Posterior vena cava (tissue), 2 donors: ENCODE measurements around the gene ISOC2. TPM values are rescaled to one million over a fixed set of nuclear protein-coding genes. Genes with fewer than 3 reads are reported as not detected.
"Not testable (repeated sequence)": the region's sequence is repeated elsewhere in the genome, so short reads cannot be mapped to it uniquely, and the experiment has no call there.

Experiments
- DNase-seq: peaks from one replicate; pipeline ENCODE4 v3.0.0-alpha.2; 2020; ENCODE audit warnings: low spot score
- intact Hi-C, 2 donors: fragments of 100-400 bp; cut with DNase I; formaldehyde crosslinking; loops; one replicate each; pipeline versions ENCODE4 v1.14.1 to v1.14.2; 2022 to 2023
- long read RNA-seq, 2 donors: library from polyadenylated mRNA; unstranded; transcript quantifications; one replicate each; pipeline ENCODE4 v2.0.0, GENCODE V29; 2020 to 2021
- total RNA-seq, 2 donors: library from RNA; stranded (reverse); fragmentation: NEBNext Ultra II Directional; extraction: Animal tissue kit (Norgen Biotek cat#: 25700); gene quantifications; one replicate each; pipeline ENCODE4 v1.2.1, GENCODE V29; 2021
- donor health status: DM: yes; HTN: yes; CAD: no.
- donor health status: DM: yes; HTN: yes; CAD: no.

Gene ISOC2, protein sequence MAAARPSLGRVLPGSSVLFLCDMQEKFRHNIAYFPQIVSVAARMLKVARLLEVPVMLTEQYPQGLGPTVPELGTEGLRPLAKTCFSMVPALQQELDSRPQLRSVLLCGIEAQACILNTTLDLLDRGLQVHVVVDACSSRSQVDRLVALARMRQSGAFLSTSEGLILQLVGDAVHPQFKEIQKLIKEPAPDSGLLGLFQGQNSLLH
- 10 to 100 TPM; 23.1 to 25.1 TPM for total RNA-seq
- long read RNA-seq, donor 1, partial matches to known transcripts: 0 of 1 reads
- long read RNA-seq, donor 1, other reads (novel, unspliced or antisense): 0 of 1 reads
- long read RNA-seq, donor 2, transcript ISOC2-202 (6 exons, 998 nt): major isoform, 9 of 9 reads
- long read RNA-seq, donor 2, partial matches to known transcripts: 0 of 9 reads
- long read RNA-seq, donor 2, other reads (novel, unspliced or antisense): 0 of 9 reads

DNA sequence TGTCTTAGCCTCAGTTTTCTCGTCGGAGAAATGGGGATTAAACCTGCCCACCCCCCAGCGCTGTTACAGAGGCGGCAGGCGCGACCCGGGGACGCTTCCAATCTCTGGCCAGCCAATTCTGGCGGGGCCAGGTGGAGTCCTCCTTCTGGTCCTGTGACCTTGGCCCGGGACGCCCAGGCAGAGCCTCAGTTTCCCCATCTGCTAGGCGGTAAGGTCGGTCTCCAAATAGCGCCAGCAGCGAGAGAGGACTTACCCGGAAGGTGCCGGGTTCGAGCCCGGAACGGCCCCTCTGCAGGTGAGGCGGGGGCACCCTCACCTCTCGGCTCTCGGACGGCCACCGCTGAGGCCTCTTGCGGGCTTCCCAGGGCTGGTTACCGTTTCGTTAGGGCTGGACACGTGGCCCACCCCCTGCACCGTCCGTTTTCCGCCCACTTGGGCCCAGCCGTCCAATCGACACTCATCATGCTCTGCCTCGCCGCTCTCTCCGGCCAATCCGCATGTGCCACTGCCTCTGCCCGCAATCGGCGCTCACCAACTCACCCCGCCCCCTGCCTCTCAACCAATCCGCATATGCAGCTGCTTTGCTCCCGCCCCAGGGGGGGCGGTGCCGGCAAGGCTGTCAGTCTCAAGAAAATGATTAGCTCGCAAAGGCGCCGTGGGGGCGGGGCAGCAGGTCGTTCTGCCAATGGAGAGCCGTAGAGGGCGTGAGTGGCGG lies at the start of gene ISOC2:
Gene ISOC2 (minus strand): TSS at position 384 of the 715 bp plus-strand sequence. CDS start 5,156 bp downstream, outside the sequence.
- peak; percentile 100 for DNase-seq
- intact Hi-C loops: no loop called here

DNA sequence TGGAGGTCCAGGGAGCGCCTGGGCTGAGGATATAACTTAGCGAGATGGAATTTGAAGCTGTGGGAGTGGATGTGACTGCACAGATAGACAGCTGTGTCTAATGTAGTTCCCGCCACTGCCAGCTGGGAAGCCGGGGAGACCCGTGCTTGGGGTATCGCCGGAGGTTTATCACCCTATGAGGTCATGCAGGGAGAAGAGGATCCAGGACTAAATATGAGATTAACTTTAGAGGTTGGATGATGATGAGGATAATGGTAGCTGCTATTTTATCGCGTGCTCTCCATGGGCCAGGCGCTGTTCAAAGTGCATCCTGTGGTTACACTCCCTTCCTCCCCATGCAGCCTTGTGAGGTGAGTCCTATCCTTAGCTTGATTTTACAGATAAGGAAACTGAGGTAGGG lies 46.7 kb upstream of the ISOC2 start:
- DNase-seq: no peak
- intact Hi-C loops: loop anchor here in 1 of 2 donors (10.0 kb wide), 2 partner anchors 213 to 363 kb away; partner anchors contain the start of gene TNNT1

- DNase-seq: no peak
- intact Hi-C loops: loop anchor here (5.0 to 10.0 kb wide), 3 partner anchors 38 to 360 kb away; partner anchors contain the start of gene TNNT1 (in 1 of the 2)
Observed at GRCh38 chr19:55504981-55505380, 43.5 kb upstream of the ISOC2 start.

DNA sequence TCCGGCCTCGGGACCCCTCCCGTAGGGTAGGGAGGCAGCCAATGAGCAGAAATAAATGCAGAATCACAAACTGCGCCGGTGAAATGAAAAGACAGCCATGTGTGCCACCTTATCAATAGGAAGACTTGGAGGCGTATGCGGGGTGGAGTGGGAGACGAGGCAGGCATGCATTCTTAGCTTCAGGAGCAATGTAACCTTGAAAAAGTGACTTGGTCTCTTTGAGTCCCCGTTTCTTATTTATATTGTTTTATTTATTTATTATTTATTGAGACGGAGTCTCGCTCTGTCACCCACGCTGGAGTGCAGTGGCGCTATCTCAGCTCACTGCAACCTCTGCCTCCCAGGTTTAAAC lies 42.8 kb upstream of the ISOC2 start:
- intact Hi-C loops: loop anchor here (5.0 to 10.0 kb wide), 3 partner anchors 37 to 359 kb away; partner anchors contain the start of gene TNNT1 (in 1 of the 2)
- no peak for DNase-seq

DNA sequence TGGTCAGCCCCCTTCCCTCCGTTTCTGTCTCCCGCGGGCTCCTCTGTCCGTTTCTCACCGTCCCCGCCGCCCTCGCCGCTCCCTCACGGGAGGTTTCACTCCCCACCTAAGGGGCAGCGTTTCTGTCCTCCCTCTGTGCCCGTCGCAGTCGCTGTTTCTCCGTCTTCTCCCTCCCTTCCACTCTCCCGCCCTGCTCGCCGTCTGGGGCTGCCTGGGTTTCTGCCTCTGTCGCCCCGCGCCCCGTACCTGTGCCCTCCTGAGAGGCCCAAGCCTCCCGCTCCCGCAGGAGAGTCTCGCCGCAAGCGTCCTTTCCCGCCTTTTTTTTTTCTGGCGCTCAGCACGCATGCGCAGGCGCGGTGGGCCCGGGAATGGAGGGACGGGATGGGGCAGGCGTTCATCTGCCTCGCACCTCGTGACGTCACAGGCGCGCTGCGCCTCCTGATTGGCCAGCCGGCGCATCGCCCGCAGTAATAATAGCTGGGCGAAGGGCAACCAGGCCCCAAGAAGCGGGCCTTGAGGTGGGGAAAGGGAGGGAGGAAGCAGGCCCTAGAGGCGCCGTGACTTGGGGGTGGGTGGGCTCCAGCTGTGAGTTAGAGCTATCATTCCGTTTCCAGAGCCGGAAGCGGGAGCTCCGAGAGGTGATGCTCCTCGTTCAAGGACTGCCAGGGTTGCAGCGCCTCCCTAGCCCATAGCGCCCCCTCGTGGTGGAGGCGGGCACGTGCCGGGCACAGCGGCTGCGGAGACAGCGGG lies 42.2 kb upstream of the ISOC2 start:
- intact Hi-C loops: loop anchor here (5.0 to 10.0 kb wide), 3 partner anchors 36 to 359 kb away; partner anchors contain the start of gene TNNT1 (in 1 of the 2)

DNA sequence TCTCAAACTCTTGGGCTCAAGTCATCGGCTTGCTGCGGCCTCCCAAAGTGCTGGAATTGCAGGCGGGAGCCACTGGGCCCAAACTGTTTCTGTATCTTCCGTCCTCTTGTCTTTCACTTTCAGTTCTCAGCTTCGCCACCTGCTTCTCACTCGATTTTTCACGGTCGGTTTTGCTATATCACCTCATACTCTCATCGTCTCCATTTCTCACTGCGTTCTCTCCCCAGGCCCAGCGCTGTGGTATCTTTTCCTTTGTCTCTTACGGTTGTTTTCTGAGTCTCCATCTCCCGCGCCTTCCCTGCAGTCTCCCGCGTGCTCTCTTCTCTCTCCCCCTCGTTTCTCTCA lies 41.7 kb upstream of the ISOC2 start:
- no peak for DNase-seq

More for the DNA sequence above, 42.2 kb upstream of the ISOC2 start:
- DNase-seq: peak; percentile 98

DNA sequence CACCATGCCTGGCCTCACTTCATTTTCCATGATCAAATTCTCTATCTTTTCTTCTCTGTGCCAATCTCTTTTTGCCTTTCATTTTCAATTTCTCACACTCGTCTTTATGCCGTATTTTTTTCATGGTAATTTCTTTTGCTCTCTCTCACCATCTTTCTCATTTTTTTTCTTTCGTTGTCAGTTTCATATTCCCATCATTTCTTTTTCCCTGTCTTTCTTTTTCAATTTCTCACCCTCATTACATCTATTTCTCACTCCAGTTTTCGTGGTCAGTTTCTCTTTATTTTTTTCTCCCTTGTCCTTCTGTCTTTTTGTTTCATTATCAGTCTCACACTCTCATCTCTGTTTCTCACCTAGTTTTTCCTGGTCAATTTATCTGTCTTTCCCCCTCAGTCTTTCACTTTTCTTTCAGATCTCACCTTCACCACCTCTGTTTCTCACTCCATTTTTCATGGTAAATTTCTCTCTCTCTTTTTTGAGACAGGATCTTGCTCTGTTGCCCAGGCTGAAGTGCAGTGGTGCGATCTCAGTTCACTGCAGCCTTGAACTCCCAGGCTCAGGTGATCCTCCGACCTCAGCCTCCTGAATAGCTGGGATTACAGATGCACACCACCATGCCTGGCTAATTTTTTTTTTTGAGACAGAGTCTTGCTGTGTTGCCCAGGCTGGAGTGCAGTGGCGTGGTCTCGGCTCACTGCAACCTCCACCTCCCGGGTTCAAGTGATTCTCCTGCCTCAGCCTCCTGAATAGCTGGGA lies 40.9 kb upstream of the ISOC2 start:
- no peak for DNase-seq
- intact Hi-C loops: loop anchor here (5.0 to 10.0 kb wide), 3 partner anchors 35 to 358 kb away; partner anchors contain the start of gene TNNT1 (in 1 of the 2)

More for the DNA sequence above, 41.7 kb upstream of the ISOC2 start:
- intact Hi-C loops: loop anchor here (5.0 to 10.0 kb wide), 3 partner anchors 36 to 358 kb away; partner anchors contain the start of gene TNNT1 (in 1 of the 2)

- intact Hi-C loops: loop anchor here (5.0 to 10.0 kb wide), 3 partner anchors 33 to 356 kb away; partner anchors contain the start of gene TNNT1 (in 1 of the 2)
- no peak for DNase-seq
Observed at GRCh38 chr19:55500368-55500952, 39.0 kb upstream of the ISOC2 start.

DNA sequence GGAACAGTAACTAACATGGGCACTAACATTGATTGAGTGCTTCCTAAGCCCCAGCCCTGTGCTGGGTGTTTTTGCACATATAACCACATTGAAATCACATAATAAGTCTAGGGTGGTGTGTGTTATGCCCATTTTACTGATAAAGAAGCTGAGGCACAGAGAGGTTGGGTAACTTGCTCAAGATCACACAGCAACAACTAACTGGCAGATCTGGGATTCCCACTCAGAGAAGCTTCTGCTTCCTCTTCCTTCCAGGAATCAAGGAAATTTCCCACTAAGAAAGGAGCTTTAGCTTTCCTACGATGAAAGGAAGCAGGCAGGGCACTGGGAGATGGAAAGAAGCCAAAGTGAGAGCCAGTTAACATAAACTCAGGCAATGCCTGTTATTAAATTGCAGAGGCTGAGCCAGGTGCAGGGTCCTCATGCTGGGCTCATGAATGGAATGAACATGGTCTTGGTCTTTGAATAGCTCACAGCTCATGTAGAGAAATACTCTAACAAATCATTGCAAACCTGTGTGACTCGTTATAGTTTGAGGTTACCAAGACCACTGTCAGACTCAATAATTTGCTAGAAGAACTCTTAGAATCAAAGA lies 36.9 kb upstream of the ISOC2 start:
- DNase-seq: no peak
- intact Hi-C loops: no loop called here

DNA sequence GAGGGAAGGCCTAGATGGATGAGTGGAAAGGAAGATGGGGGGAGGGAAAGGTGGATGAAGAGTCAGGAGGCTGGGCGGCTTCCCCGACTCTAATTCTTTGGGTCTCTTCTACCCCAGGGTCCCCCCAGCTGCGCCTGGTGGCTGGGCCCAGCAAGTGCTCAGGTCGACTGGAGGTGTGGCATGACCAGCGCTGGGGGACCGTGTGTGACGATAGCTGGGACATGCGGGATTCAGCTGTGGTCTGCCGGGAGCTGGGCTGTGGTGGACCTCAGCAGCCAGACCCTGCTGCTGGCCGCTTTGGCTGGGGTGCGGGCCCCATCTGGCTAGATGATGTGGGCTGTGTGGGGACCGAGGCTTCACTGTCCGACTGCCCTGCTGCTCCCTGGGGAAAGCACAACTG lies 36.3 kb upstream of the ISOC2 start:
- intact Hi-C loops: no loop called here
- DNase-seq: no peak

GRCh38 chr19:55496820-55497219 lies 35.4 kb upstream of the ISOC2 start:
- intact Hi-C loops, DNase-seq: not testable (repeated sequence)

DNA sequence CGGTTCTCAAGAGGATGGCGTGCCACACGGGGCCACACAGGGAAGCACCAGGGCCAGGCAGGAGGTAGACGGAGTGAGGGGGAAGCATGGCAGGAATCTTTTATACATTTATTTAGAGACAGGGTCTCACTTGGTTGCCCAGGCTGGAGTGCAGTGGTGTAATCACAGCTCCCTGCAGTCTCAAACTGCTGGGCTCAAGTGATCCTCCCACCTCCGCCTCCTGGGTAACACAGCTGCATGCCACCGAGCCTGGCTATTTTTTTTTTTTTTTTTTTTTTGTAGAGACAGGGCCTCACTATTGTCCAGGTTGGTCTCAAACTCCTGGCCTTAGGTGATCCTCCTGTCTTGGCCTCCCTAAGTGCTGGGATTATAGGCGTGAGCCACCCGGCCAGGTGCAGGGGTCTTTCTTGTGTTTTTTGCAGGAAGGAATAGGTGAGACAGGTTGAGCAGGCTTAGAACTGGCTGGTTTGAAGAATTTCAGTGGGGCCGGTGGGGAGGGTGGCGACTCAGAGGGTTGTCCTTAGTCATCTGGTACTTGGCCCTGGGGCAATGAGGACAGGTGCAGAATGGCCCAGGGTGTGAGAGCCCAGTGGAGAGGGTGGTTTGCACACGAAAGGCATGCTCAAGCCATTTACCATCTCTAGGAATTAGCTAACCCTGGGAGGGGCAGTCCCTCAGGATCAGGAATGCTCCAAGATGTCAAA lies 34.4 kb upstream of the ISOC2 start:
- intact Hi-C loops: no loop called here
- no peak for DNase-seq

GRCh38 chr19:55494172-55494761 lies 32.8 kb upstream of the ISOC2 start:
- peak; percentile 88 for DNase-seq
- intact Hi-C loops: no loop called here

DNA sequence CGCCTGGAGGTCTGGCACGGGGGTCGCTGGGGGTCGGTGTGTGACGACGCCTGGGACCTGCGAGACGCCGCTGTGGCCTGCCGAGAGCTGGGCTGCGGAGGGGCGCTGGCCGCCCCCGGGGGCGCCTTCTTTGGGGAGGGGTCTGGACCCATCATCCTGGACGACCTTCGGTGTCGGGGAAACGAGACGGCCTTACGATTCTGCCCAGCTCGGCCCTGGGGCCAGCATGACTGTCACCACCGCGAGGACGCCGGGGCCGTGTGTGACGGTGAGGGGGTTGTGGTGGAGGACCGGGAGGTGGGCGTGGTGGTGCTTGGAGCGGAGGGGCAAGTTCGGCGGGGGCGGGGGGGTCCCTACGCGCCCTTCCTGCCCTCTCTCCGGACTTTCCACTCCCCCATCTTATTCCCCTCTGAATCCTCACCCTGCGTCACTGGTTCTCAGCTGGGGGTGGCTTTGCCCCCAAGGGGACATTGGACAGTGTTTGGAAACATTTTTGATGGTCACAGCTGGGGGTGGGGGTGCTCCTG lies 32.3 kb upstream of the ISOC2 start:
- no peak for DNase-seq
- intact Hi-C loops: no loop called here

GRCh38 chr19:55493052-55493644 lies 31.7 kb upstream of the ISOC2 start:
- intact Hi-C loops: no loop called here
- no peak for DNase-seq

- intact Hi-C loops: no loop called here
- DNase-seq: no peak
Observed at GRCh38 chr19:55492362-55492944, 31.0 kb upstream of the ISOC2 start.
